ENCODE measurements around the gene CYP1B1.

Gene CYP1B1

DNA sequence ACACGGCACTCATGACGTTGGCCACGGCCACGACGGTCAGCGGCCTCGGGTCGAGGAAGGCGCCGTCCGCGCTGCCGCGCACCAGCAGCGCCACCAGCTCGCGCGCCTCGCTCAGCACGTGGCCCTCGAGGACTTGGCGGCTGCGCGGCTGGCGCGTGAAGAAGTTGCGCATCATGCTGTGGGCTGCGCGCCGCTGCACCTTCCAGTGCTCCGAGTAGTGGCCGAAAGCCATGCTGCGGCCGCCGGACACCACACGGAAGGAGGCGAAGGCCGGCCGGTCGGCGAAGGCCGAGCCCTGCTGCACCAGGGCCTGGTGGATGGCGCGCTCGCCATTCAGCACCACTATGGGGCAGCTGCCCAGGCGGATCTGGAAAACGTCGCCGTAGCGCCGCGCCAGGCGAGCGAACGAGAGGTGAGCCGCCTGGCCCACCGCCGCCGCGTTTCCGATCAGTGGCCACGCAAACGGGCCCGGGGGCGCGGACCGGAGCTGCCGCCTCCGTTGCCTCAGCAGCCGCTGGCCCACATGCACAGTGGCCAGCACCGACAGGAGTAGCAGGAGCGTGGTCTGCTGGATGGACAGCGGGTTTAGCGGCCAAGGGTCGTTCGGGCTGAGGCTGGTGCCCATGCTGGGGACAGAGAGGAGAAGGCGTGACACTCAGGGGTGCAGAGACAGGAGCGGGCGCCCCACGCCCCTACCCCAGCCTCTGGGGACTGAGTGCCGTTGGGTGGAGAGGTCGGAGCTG lies 1.0 kb downstream of the CYP1B1 start:
- DNase-seq: no peak

GRCh38 chr2:38074058-38074763 lies 1.7 kb downstream of the CYP1B1 start:
- DNase-seq: no peak

DNA sequence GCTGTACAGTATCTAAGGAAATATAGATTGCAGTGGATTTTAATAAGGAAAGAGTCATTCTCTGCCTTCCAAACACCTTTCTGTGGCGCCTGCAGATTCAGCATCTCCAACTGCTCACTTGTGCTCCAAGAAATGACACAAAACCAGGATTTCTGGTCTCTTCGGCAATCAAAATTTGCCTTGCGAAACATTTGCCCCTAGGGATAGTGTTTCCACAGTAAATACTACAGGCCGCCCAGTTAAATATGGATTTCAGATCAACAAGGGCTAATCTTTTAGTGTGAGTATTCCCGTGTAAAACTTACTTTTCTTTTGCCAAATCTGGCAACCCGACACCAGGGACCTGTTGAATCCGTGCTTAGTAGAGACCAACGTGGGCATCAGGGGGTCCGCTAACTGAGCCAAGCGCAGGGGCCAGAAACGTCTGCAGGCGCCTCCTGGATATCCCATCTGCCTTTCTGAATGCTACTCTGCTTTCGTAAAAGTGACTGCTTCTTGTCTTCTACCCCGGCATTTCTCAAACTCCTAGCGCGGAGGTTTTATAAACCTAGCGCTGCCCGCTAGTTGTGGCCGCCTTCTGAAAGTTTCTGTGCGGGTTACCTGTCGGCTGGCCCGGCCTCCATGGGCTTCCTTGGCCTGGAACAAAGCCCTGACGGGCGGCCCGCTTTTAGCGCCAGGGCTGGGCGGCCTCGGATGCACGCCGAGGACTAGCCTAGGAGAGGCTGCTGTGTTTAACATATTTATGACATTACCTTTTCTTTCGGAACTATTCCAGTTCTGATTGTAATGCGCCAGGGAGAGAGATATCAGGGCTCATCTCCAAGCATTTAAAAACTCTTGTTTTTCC lies 2.5 kb downstream of the CYP1B1 start:
- no peak for DNase-seq

DNA sequence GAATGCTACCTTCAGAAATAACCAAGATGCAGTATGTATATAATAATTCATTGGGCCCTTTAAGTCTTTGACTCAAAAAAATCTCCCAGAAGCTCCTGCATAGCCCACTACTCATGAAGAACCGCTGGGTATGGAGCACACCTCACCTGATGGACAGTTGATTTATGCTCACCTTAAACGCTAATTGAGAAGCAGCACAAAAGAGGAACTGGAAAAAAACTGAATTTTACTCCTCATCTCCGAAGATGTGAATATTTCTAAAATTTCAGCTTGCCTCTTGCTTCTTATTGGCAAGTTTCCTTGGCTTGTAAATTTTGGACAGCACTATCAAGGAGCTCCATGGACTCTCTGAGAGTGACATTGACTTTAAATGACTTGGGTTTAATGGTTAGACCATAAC lies 5.5 kb downstream of the CYP1B1 start:
- no peak for DNase-seq

DNA sequence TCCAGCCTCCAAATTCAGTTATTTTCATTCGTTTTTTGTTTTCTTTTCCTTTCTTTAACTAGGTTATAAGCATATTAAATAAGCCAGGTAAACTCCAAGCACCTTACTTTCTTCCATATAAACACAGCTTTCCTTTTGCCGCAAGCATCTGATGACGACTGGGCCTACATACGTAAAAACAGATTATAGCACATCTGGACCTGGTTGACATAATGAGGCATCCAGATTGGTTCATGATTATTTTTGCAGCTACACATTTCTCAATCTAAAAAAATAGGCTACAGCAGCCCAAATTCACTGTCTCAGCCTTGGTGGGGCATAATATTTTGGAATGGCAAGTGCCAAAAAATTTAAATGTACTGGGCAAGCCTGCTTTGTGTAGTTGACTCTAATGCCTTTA lies 7.7 kb downstream of the CYP1B1 start:
- no peak for DNase-seq

GRCh38 chr2:38066421-38067115 lies 9.4 kb downstream of the CYP1B1 start:
- DNase-seq: no peak

DNA sequence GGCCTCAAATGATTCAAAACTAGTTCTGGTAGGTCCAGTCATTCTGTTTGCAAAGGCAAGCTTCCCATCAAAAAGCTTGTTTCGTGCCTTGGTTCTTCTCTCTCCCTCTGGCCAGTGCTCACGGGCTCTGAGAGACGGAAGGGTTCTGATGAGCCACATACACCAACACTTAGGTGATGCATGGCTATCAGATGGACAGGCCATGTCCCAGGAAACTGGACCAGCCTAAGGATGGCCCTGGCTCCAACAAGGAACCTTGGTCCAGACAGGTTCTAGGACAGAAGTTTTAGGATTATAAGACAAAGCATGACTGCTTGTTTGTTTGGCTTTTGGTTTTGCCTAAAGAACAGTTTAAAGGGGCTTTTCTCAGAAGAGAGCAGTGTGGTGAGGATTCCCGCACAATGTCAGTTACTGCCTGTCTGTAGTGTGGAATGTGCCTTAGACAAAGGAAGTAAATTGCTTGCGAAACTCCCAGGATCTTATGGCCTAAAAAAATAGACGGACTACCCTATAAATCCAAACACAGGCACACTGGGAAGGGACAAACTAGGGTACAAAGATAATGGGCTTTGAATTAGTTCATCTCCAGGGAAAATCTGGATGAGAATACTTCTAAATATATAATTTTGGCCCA lies 10.3 kb downstream of the CYP1B1 start:
- no peak for DNase-seq

GRCh38 chr2:38064801-38065501 lies 11.0 kb downstream of the CYP1B1 start:
- DNase-seq: no peak

GRCh38 chr2:38060236-38061018 lies 15.5 kb downstream of the CYP1B1 start:
- no peak for DNase-seq

- no peak for DNase-seq
These were observed 18.1 kb downstream of the CYP1B1 start for GRCh38 chr2:38057651-38058410.

DNA sequence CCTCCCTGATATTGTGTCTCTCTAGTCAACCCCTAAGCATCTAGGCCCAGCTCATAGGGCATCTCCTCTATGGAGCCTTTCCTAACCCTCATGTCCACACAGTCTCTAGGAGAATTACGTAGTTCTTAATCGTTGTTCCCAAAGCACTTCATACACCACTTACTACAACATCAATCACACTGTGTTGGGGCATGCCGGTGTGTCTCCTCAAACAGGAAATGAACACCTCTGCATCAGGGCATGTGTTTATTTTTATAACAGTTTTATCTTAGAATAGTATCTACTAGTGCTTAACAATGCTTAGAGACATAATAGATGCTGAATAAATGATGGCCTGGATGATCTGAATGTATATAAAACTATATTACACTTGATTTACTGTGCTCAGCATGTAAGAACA lies 19.7 kb downstream of the CYP1B1 start:
- no peak for DNase-seq

GRCh38 chr2:38045811-38046210 lies 30.1 kb downstream of the CYP1B1 start:
- DNase-seq: no peak

DNA sequence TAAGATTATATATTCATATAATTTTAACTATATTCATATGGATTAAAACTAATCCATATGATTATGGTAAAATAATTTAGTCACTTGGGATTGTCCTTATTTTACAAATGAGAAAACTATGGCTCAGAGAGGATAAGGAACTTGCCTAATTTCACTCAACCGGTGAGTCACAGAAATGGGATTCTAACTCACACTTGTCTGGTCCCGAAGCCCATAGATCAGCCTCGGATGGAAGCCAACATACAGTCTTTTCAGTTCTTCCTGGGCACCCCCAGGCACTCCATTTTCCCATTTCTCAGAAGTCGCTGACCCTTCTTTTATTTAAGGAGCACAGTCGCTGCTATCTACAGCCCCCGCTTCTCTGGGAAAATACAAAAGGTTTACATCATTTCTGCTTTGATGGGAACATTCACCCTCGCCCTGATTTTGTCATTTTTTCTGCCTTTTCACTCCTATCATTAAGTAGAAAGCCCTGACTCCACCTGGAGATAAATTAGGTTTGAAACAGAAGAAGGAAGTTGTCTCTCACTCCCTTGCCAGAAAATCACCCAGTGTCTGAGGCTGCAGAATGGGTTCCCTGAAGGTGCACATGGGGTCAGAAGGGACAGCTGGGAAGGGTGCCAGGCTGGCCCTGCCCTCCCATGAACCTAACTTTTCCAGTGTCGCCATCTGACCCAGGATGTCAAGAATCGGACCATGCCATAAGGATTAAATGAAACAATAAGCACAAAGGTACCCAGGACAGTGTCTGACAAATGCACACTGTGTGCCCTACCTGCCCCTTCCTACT lies 36.6 kb downstream of the CYP1B1 start:
- no peak for DNase-seq

DNA sequence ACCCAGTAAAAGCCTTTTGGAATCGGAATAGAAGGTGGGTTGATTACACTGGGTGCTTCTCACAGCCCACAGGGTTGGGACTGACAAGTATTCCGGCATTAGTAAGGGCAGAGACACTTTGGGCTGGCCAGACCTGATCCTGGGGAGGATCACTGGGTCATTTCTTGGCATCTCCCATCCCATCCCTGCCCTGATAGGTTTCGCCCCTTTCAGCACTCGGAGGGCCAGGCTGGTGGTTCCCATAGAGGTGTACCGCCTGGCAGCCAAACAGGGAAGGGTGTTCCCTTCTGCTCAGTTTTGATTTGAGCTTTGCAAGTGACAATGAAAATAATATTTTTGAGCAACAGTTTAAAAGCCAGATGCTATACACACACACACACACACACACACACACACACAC lies 37.3 kb downstream of the CYP1B1 start:
- no peak for DNase-seq

DNA sequence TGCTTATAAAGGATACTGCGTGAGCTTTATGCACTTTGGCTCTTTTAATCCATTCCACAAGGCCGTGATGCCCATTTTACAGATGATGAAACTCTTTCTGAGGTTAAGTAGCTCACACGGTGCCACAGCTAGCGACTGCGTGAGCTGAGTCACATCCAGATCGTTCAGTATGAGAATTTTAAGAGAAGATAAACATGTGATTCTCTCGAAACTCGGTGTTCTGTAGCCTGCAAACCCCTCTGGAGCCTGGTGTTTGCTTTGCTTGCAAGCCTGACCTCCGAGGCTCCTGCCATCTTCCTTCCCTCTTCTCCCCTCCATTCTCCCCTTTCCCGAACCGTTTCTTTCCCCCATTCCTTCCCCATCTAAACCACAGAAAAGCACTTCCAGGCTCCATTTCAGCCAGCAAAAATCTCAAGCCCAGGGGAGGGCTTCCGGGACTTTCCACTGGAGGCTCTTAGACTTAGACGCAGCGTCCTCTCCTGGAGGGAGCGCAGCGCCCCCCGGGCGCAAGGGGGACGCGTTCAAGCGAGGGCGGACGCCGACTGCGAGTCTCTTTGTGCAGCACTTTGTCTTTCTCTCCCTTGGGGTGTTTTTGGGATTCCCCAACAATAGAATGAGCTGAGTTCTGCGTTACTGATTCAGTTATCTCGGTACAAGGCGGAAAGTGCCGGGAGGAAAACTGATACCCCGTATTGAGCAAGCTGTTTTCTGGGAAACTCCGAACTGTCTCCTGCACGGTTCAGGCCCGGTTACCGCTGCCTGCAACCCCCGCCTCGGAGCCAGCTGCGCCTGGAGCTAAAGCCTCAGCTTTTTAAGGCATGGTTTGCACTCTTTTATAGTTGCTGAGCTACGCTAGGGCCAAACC lies 38.0 kb downstream of the CYP1B1 start:
- DNase-seq: peak; percentile 31

- DNase-seq: no peak
These were observed 38.6 kb downstream of the CYP1B1 start for GRCh38 chr2:38037325-38037724.

- DNase-seq: no peak
These were observed 40.0 kb downstream of the CYP1B1 start for GRCh38 chr2:38035968-38036367.

- DNase-seq: no peak
These were observed 42.3 kb downstream of the CYP1B1 start for GRCh38 chr2:38033646-38034045.

Measured in DMS 273 treated with DMSO at 0.1 percent for 48 hours (cell line).